Smooth muscle cell (in vitro differentiated cells): Measurements from ENCODE around the gene PUS1. TPM values are rescaled to one million over a fixed set of nuclear protein-coding genes. Genes with fewer than 3 reads are reported as not detected.
A peak's percentile ranks its signal among the peaks of the same experiment; 100 is the strongest.

ENCODE experiments used
- DNase-seq: peaks from one replicate; lab custom pipeline; 2025; ENCODE audit not compliant: unreplicated experiment; lab: John Stamatoyannopoulos, UW
- H2AFZ ChIP-seq: fragments of 200-600 bp; sonication (generic); 2 replicates; pipeline ENCODE4 v1.6.0; 2016; ENCODE audit warnings: antibody characterized with exemption, low read depth, mild to moderate bottlenecking
- H3F3A ChIP-seq: fragments of 200-600 bp; sonication (generic); 2 replicates; pipeline ENCODE4 v1.6.0; 2017; ENCODE audit warnings: antibody characterized with exemption, low read depth
- H3K27ac ChIP-seq: fragments of 200-600 bp; sonication (generic); 2 replicates; pipeline ENCODE4 v1.5.1; 2016; ENCODE audit warnings: low read depth, mild to moderate bottlenecking
- H3K27me3 ChIP-seq: fragments of 200-600 bp; sonication (generic); 2 replicates; pipeline ENCODE4 v1.6.1; 2016; ENCODE audit warnings: low read depth, mild to moderate bottlenecking
- H3K36me3 ChIP-seq: fragments of 200-600 bp; sonication (generic); 2 replicates; pipeline ENCODE4 v1.5.1; 2016; ENCODE audit warnings: low read depth
- H3K4me1 ChIP-seq: fragments of 200-600 bp; sonication (generic); 2 replicates; pipeline ENCODE4 v1.5.1; 2016; ENCODE audit warnings: low read depth
- H3K4me2 ChIP-seq: fragments of 200-600 bp; sonication (generic); 2 replicates; pipeline ENCODE4 v1.6.0; 2016; ENCODE audit warnings: mild to moderate bottlenecking
- H3K4me3 ChIP-seq: fragments of 200-600 bp; sonication (generic); 2 replicates; pipeline ENCODE4 v1.5.1; 2016; ENCODE audit warnings: mild to moderate bottlenecking
- H3K79me2 ChIP-seq: fragments of 200-600 bp; sonication (generic); 2 replicates; pipeline ENCODE4 v1.6.0; 2016; ENCODE audit warnings: low read depth, mild to moderate bottlenecking
- H3K9ac ChIP-seq: fragments of 200-600 bp; sonication (generic); 2 replicates; pipeline ENCODE4 v1.6.0; 2016; ENCODE audit warnings: low read depth
- H3K9me3 ChIP-seq: fragments of 200-600 bp; sonication (generic); replicated peaks from 2 replicates; pipeline ENCODE4 v1.5.1; 2016; ENCODE audit warnings: low read depth
- H4K20me1 ChIP-seq: fragments of 200-600 bp; sonication (generic); 2 replicates; pipeline ENCODE4 v1.6.0; 2016; ENCODE audit warnings: low read depth
- CTCF ChIP-seq: fragments of 200-600 bp; sonication (generic); IDR thresholded peaks from 2 replicates; pipeline ENCODE4 v1.5.1; 2017; ENCODE audit warnings: borderline replicate concordance, mild to moderate bottlenecking, antibody characterized with exemption; ENCODE audit not compliant: insufficient read depth, poor library complexity, severe bottlenecking
- WGBS: methylation state at CpG from one replicate; pipeline ENCODE4 v1.1.7; 2016; ENCODE audit warnings: low lambda C conversion rate; 5-methylcytosine and 5-hydroxymethylcytosine counted together
- polyA plus RNA-seq: library from polyadenylated mRNA; unstranded; fragments of >200 nt; fragmentation: Nextera tagmentation; extraction: Ambion mirVana; gene quantifications from 2 replicates; pipeline ENCODE4 v1.2.1, GENCODE V29; 2016
- total RNA-seq: library from RNA; depleted of rRNA; stranded (reverse); fragments of >200 nt; gene quantifications from 2 replicates; pipeline ENCODE4 v1.2.3, GENCODE V29; 2014

PUS1 gene
- total and polyA plus RNA-seq, 2 experiments from 2014 or later = 6.6 to 22.2 TPM

GRCh38 chr12:131912518-131913274 lies 16.4 kb upstream of the PUS1 start:
- H3F3A ChIP-seq = no peaks in the 10 kb centered on the region
- H3K79me2 ChIP-seq = no peaks in the 10 kb centered on the region
- H3K4me3 ChIP-seq = no peak overlapping the region
- no peaks in the 10 kb centered on the region for H3K27me3 ChIP-seq
- H3K27ac ChIP-seq = peak overlapping the region; percentile 70
- H3K4me1 ChIP-seq = no peaks in the 10 kb centered on the region
- no peak overlapping the region for H2AFZ ChIP-seq
- 58% methylated on average over 17 of the region's 20 CpGs for WGBS
- H3K9me3 ChIP-seq = no peaks in the 10 kb centered on the region
- H3K4me2 ChIP-seq = peak overlapping the region; percentile 64
- TF ChIP-seq CTCF = no peak
- no peaks in the 10 kb centered on the region for H3K36me3 ChIP-seq
- no peak overlapping the region for H3K9ac ChIP-seq
- peaks cover 12% of the 10 kb centered on the region for H4K20me1 ChIP-seq
- peak; percentile 70 for DNase-seq

DNA sequence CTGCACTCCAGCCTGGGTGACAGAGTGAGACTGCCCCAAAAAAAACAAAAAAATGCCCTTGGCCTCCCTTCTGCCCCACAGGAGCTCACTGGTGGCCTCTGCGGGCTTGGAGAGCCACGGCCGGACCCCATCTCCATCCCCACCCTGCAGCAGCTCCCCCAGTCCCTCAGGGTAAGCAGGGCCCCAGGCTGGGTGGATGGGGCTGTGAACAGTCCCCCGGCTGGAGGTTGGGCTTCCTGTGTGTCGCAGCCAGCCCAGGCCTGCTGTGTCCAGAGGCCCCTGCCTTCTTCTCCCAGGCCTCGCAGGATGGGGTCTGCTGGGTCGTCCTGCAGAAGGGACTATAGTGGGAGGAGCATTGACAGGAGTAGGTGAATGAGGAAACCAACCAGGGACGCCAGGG lies 15.4 kb upstream of the PUS1 start:
- H3K4me2 ChIP-seq = no peak overlapping the region
- TF ChIP-seq CTCF = no peak
- peaks cover 12% of the 10 kb centered on the region for H4K20me1 ChIP-seq
- no peak overlapping the region for H2AFZ ChIP-seq
- H3K4me1 ChIP-seq = no peaks in the 10 kb centered on the region
- H3K27ac ChIP-seq = no peak overlapping the region
- 85% methylated on average over 7 of the region's 8 CpGs for WGBS
- no peaks in the 10 kb centered on the region for H3K36me3 ChIP-seq
- no peak for DNase-seq
- H3K9me3 ChIP-seq = no peaks in the 10 kb centered on the region
- H3K4me3 ChIP-seq = no peak overlapping the region
- H3F3A ChIP-seq = no peaks in the 10 kb centered on the region
- no peaks in the 10 kb centered on the region for H3K79me2 ChIP-seq
- no peaks in the 10 kb centered on the region for H3K27me3 ChIP-seq
- H3K9ac ChIP-seq = no peak overlapping the region

GRCh38 chr12:131914179-131914702 lies 14.8 kb upstream of the PUS1 start:
- no peaks in the 10 kb centered on the region for H3K79me2 ChIP-seq
- H3K4me3 ChIP-seq = no peak overlapping the region
- TF ChIP-seq CTCF = no peak
- H3K36me3 ChIP-seq = no peaks in the 10 kb centered on the region
- WGBS = 98% methylated on average over 14 of the region's 14 CpGs
- no peak overlapping the region for H2AFZ ChIP-seq
- no peak overlapping the region for H3K4me2 ChIP-seq
- DNase-seq = no peak
- no peaks in the 10 kb centered on the region for H3K27me3 ChIP-seq
- H3K9ac ChIP-seq = no peak overlapping the region
- H4K20me1 ChIP-seq = peaks cover 12% of the 10 kb centered on the region
- no peak overlapping the region for H3K27ac ChIP-seq
- no peaks in the 10 kb centered on the region for H3K9me3 ChIP-seq
- no peaks in the 10 kb centered on the region for H3K4me1 ChIP-seq
- no peaks in the 10 kb centered on the region for H3F3A ChIP-seq
